ENCODE measurements around the gene ZC3HAV1. TPM values are rescaled to one million over a fixed set of nuclear protein-coding genes. Genes with fewer than 3 reads are reported as not detected.
A peak's percentile ranks its signal among the peaks of the same experiment; 100 is the strongest.

The ZC3HAV1 gene
- total RNA-seq, 3 donors from 2014 or later: 36.5 to 38.9 (median 38.4) TPM

- no peak for TF ChIP-seq CTCF (IDR thresholded peaks at IDR 0.05)
- DNase-seq (no peak), ATAC-seq (no peak)
- intact Hi-C loops (cut with DNase I, micrococcal nuclease): no loop called here
- H3K9me3 ChIP-seq: no peaks in the 10 kb centered on the region
- H3K36me3 ChIP-seq (ENCODE audit: low read depth): peaks cover 12% of the 10 kb centered on the region
- H3K4me1 ChIP-seq (ENCODE audit: low read depth): no peaks in the 10 kb centered on the region
- H3K4me3 ChIP-seq: no peak overlapping the region
Observed at GRCh38 chr7:139072796-139073195, 36.7 kb downstream of the ZC3HAV1 start.

- H3K36me3 ChIP-seq (ENCODE audit: low read depth): peaks cover 12% of the 10 kb centered on the region
- intact Hi-C loops (cut with DNase I, micrococcal nuclease): no loop called here
- no peak overlapping the region for H3K4me3 ChIP-seq
- ATAC-seq (peak; percentile 26), DNase-seq (no peak)
- no peaks in the 10 kb centered on the region for H3K9me3 ChIP-seq
- no peak for TF ChIP-seq CTCF (IDR thresholded peaks at IDR 0.05)
- no peaks in the 10 kb centered on the region for H3K4me1 ChIP-seq (ENCODE audit: low read depth)
Observed at GRCh38 chr7:139071680-139072079, 37.8 kb downstream of the ZC3HAV1 start.

GRCh38 chr7:139068544-139069399 lies 40.7 kb downstream of the ZC3HAV1 start:
- DNase-seq: no peak
- Histone ChIP-seq H3K4me1 (ENCODE audit: low read depth) (no peaks in the 10 kb centered on the region), H3K36me3 (ENCODE audit: low read depth) (peaks cover 16% of the 10 kb centered on the region), H3K4me3 (no peak overlapping the region), H3K9me3 (no peaks in the 10 kb centered on the region)
- TF ChIP-seq CTCF (IDR thresholded peaks at IDR 0.05): no peak
- ATAC-seq: no peak
- intact Hi-C loops (cut with DNase I, micrococcal nuclease): no loop called here

- TF ChIP-seq CTCF (IDR thresholded peaks at IDR 0.05): no peak
- intact Hi-C loops (cut with DNase I, micrococcal nuclease): no loop called here
- ATAC-seq: no peak
- no peak overlapping the region for H3K4me3 ChIP-seq
- DNase-seq: no peak
- no peaks in the 10 kb centered on the region for H3K4me1 ChIP-seq (ENCODE audit: low read depth)
- H3K9me3 ChIP-seq: no peaks in the 10 kb centered on the region
- peaks cover 8% of the 10 kb centered on the region for H3K36me3 ChIP-seq (ENCODE audit: low read depth)
Observed at GRCh38 chr7:139066315-139066714, 43.2 kb downstream of the ZC3HAV1 start.

- DNase-seq (no peak), ATAC-seq (no peak)
- TF ChIP-seq CTCF (IDR thresholded peaks at IDR 0.05): no peak
- H3K36me3 ChIP-seq (ENCODE audit: low read depth): peaks cover 8% of the 10 kb centered on the region
- intact Hi-C loops (cut with DNase I, micrococcal nuclease): no loop called here
- H3K4me3 ChIP-seq: no peak overlapping the region
- H3K9me3 ChIP-seq: no peaks in the 10 kb centered on the region
- no peaks in the 10 kb centered on the region for H3K4me1 ChIP-seq (ENCODE audit: low read depth)
Observed at GRCh38 chr7:139065323-139065722, 44.2 kb downstream of the ZC3HAV1 start.

All from mucosa of descending colon (tissue), 3 donors.